ENCODE measurements around the gene ROBO1. TPM values are rescaled to one million over a fixed set of nuclear protein-coding genes. Genes with fewer than 3 reads are reported as not detected.

ROBO1 gene
- total RNA-seq, 1 donor from 2014 or later = 0.16 TPM

GRCh38 chr3:79161941-79162340 is 605.9 kb downstream of the ROBO1 start:
- H3K4me3 Mint-ChIP-seq = no peak overlapping the region
- intact Hi-C loops (cut with micrococcal nuclease) = no loop called here
- H3K27me3 Mint-ChIP-seq (ENCODE audit: insufficient read depth) = no peaks in the 10 kb centered on the region

DNA sequence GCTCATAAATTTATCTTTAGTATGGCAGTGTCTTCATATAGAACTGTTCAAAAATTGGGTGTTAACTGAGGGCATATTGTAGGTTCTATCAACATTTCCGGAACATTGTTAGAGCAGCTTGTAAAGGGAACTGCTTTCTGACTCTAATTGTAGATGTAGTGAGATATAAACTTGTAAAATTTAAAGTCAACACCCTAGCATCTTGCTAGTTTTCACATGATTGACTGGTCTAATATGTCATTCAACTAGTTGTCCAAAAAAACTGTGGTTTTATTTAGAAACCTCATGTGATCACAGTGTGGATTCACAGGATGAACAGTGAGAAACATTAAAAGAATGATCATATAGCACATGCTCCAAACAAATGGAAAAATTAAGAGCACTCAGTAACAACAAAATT is 607.4 kb downstream of the ROBO1 start:
- no peak overlapping the region for H3K27ac Mint-ChIP-seq
- intact Hi-C loops (cut with micrococcal nuclease) = no loop called here
- peaks cover 5% of the 10 kb centered on the region for H3K9me3 Mint-ChIP-seq
- no peaks in the 10 kb centered on the region for H3K4me1 Mint-ChIP-seq (ENCODE audit: low read depth)
- DNase-seq (ENCODE audit: low spot score) = no peak
- H3K4me3 Mint-ChIP-seq = no peak overlapping the region
- no peaks in the 10 kb centered on the region for H3K27me3 Mint-ChIP-seq (ENCODE audit: insufficient read depth)
- H3K36me3 Mint-ChIP-seq (ENCODE audit: low read depth) = no peaks in the 10 kb centered on the region

More at GRCh38 chr3:79161941-79162340, 605.9 kb downstream of the ROBO1 start:
- DNase-seq (ENCODE audit: low spot score) = no peak
- H3K27ac Mint-ChIP-seq = no peak overlapping the region
- peaks cover 5% of the 10 kb centered on the region for H3K9me3 Mint-ChIP-seq
- H3K36me3 Mint-ChIP-seq (ENCODE audit: low read depth) = no peaks in the 10 kb centered on the region
- H3K4me1 Mint-ChIP-seq (ENCODE audit: low read depth) = no peaks in the 10 kb centered on the region

GRCh38 chr3:79159736-79160135 is 608.1 kb downstream of the ROBO1 start:
- Mint-ChIP-seq H3K36me3 (ENCODE audit: low read depth) (no peaks in the 10 kb centered on the region), H3K27ac (no peak overlapping the region), H3K27me3 (ENCODE audit: insufficient read depth) (no peaks in the 10 kb centered on the region), H3K9me3 (peaks cover 5% of the 10 kb centered on the region), H3K4me1 (ENCODE audit: low read depth) (no peaks in the 10 kb centered on the region), H3K4me3 (no peak overlapping the region)
- DNase-seq (ENCODE audit: low spot score) = no peak
- intact Hi-C loops (cut with micrococcal nuclease) = no loop called here

DNA sequence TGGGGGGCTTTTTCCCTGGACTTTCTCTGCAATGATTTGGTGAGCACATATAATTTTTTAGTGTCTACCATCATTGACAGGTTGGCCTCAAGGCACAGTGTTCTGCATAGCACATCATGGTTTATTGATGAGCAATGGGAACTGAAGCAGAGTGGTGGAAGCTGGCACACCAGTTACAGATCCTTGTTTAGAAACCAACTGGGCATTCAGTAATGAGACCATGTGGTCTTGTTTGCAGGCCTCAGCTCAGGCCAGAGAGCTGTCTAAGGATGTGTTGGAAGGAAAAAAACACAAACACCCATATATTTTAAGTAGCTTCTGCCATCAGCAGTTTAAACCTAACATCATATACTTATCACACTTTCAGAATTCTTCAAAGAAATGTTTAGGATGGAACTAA is 610.6 kb downstream of the ROBO1 start:
- no peak for DNase-seq (ENCODE audit: low spot score)
- no peak overlapping the region for H3K27ac Mint-ChIP-seq
- H3K36me3 Mint-ChIP-seq (ENCODE audit: low read depth) = no peaks in the 10 kb centered on the region
- peaks cover 5% of the 10 kb centered on the region for H3K9me3 Mint-ChIP-seq
- no peaks in the 10 kb centered on the region for H3K4me1 Mint-ChIP-seq (ENCODE audit: low read depth)
- intact Hi-C loops (cut with micrococcal nuclease) = no loop called here
- no peaks in the 10 kb centered on the region for H3K27me3 Mint-ChIP-seq (ENCODE audit: insufficient read depth)
- H3K4me3 Mint-ChIP-seq = no peak overlapping the region

GRCh38 chr3:79154865-79155264 is 612.9 kb downstream of the ROBO1 start:
- Mint-ChIP-seq H3K4me1 (ENCODE audit: low read depth) (no peaks in the 10 kb centered on the region), H3K27ac (no peak overlapping the region), H3K36me3 (ENCODE audit: low read depth) (no peaks in the 10 kb centered on the region), H3K9me3 (peaks cover 5% of the 10 kb centered on the region), H3K4me3 (no peak overlapping the region), H3K27me3 (ENCODE audit: insufficient read depth) (no peaks in the 10 kb centered on the region)
- intact Hi-C loops (cut with micrococcal nuclease) = no loop called here
- DNase-seq (ENCODE audit: low spot score) = no peak

DNA sequence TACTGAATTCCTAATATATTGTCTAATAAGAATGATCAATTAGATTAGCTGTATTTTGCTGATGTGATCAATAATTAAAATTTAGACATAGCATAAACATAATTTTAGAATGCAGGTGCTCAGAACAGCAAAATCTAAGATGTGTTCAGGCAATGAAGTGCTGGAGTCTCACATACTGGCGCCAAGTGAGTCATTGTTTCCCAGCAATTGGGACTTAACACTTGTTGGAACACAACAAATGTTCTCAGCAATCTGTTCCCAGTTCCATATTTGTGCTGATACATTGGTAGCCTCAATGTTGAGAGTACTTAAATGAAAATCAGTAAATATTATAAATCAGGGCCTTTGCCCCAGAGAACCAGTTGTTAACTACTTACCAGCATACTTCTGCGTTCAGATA is 619.0 kb downstream of the ROBO1 start:
- Mint-ChIP-seq H3K4me1 (ENCODE audit: low read depth) (no peaks in the 10 kb centered on the region), H3K9me3 (peaks cover 9% of the 10 kb centered on the region)
- no peak for DNase-seq (ENCODE audit: low spot score)

GRCh38 chr3:79146024-79146423 is 621.8 kb downstream of the ROBO1 start:
- no peaks in the 10 kb centered on the region for H3K36me3 Mint-ChIP-seq (ENCODE audit: low read depth)
- H3K27me3 Mint-ChIP-seq (ENCODE audit: insufficient read depth) = no peaks in the 10 kb centered on the region
- no peak overlapping the region for H3K27ac Mint-ChIP-seq
- no peak for DNase-seq (ENCODE audit: low spot score)
- no peaks in the 10 kb centered on the region for H3K4me1 Mint-ChIP-seq (ENCODE audit: low read depth)
- H3K9me3 Mint-ChIP-seq = peaks cover 5% of the 10 kb centered on the region
- intact Hi-C loops (cut with micrococcal nuclease) = no loop called here
- no peak overlapping the region for H3K4me3 Mint-ChIP-seq

More for the DNA sequence above, 619.0 kb downstream of the ROBO1 start:
- intact Hi-C loops (cut with micrococcal nuclease) = no loop called here
- Mint-ChIP-seq H3K27ac (no peak overlapping the region), H3K36me3 (ENCODE audit: low read depth) (no peaks in the 10 kb centered on the region), H3K27me3 (ENCODE audit: insufficient read depth) (no peaks in the 10 kb centered on the region), H3K4me3 (no peak overlapping the region)

DNA sequence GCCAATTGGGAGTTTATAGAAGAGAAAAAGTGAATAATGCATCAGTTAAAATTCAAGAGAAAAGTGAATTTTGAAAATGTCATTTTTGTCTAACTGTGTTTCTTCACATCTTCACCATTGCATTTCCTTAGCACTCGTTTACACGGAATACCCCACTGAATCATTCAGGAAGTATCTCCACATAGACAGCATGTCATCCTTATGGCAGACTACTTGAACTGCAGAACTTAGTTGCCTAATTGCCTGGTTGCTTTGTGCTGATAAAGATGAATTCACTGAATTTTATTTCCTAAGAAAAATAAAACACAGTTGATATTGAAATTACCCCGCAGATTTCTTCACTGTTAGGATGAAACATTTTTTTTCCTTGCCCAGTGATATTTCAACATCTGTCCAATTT is 627.1 kb downstream of the ROBO1 start:
- H3K4me3 Mint-ChIP-seq = no peak overlapping the region
- H3K27me3 Mint-ChIP-seq (ENCODE audit: insufficient read depth) = no peaks in the 10 kb centered on the region
- no peaks in the 10 kb centered on the region for H3K9me3 Mint-ChIP-seq
- H3K4me1 Mint-ChIP-seq (ENCODE audit: low read depth) = no peaks in the 10 kb centered on the region
- no peak overlapping the region for H3K27ac Mint-ChIP-seq
- DNase-seq (ENCODE audit: low spot score) = no peak
- intact Hi-C loops (cut with micrococcal nuclease) = no loop called here
- no peaks in the 10 kb centered on the region for H3K36me3 Mint-ChIP-seq (ENCODE audit: low read depth)

DNA sequence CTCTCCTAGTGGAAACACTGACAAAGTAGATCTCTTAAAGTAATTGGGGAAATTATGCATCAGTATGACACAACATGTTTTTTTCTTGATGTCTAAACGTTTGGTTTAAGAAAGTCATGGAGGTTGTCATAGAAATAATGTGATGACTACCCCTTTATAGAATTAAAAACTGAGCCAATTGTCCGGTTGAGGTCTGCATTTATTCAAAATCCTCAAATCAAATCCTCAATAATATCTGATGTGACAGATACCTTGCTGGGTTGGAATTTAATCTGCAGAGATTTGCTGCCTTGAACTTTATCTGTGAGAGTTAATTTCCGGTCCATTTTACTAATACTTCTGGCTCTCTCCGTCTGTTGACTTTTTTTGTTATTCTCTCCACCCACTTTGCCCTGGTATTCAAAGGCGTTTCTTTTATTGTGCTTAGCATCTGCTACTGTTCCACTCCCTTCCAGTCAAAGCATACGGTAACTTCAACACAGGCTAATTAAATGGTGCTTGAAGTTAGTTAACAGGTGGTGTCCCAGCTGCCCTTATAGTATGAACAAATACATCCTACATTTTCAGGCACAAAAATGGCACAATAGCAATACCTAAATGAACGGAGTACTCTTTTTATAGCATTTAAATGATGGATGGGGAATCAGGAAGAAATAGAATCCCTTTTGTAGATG is 628.3 kb downstream of the ROBO1 start:
- H3K36me3 Mint-ChIP-seq (ENCODE audit: low read depth) = no peaks in the 10 kb centered on the region
- H3K27me3 Mint-ChIP-seq (ENCODE audit: insufficient read depth) = no peaks in the 10 kb centered on the region
- no peak overlapping the region for H3K4me3 Mint-ChIP-seq
- no peaks in the 10 kb centered on the region for H3K9me3 Mint-ChIP-seq
- intact Hi-C loops (cut with micrococcal nuclease) = no loop called here
- H3K4me1 Mint-ChIP-seq (ENCODE audit: low read depth) = no peaks in the 10 kb centered on the region
- H3K27ac Mint-ChIP-seq = no peak overlapping the region
- no peak for DNase-seq (ENCODE audit: low spot score)

DNA sequence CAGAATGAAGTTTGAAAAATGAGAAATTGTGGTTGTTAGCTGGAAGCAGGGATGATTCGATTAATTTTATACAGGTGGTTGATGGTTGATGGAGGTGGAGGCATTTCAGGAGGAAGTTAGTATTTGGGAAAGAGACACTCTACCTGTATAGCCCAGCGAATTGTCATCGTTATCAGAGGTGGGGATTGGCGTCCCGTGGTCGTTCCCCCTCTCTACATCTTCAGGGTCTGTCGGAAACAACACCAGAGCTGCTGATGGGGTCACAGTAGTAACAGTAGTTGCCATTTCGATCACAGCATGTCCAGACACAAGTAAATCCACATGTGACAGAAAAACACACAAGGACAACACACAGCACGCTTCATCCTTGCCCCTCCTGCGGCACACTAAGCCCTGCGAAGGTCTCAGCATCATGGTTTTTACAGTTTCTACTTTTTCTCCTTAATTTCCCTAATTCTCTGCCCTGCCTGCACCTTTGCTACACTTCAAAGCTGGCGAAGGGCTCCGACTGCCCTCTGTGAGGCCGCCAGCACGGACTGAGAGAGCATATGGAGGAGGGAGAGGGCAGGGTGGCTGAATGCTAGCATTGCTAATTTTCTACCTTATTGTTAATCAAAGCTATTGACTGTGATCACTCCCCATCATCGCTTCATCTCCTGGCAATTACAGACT is 642.3 kb downstream of the ROBO1 start:
- Mint-ChIP-seq H3K4me3 (no peak overlapping the region), H3K4me1 (ENCODE audit: low read depth) (no peaks in the 10 kb centered on the region), H3K27ac (no peak overlapping the region), H3K27me3 (ENCODE audit: insufficient read depth) (no peaks in the 10 kb centered on the region), H3K36me3 (ENCODE audit: low read depth) (no peaks in the 10 kb centered on the region), H3K9me3 (peaks cover 6% of the 10 kb centered on the region)
- no peak for DNase-seq (ENCODE audit: low spot score)
- intact Hi-C loops (cut with micrococcal nuclease) = no loop called here

DNA sequence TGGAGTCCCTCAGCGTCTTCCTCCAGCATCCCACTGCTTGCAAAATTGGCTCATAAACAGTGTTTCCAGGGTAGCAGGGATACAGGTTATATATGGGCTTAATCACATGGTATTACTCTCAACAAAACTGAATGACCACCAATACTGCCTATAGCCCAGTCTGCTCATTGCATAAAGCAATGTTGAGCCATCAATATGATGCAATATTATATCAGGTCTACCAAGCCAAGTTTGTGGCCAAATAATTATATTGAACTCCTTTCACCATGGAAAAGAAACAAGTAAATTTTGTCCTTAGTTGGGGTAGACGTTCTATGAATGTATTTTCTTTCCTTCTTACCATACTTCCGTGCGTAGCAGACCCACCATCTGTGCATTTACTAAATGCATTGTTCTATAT is 652.3 kb downstream of the ROBO1 start:
- no peak overlapping the region for H3K27ac Mint-ChIP-seq
- intact Hi-C loops (cut with micrococcal nuclease) = no loop called here
- DNase-seq (ENCODE audit: low spot score) = no peak
- peaks cover 7% of the 10 kb centered on the region for H3K9me3 Mint-ChIP-seq
- H3K27me3 Mint-ChIP-seq (ENCODE audit: insufficient read depth) = no peaks in the 10 kb centered on the region
- no peaks in the 10 kb centered on the region for H3K36me3 Mint-ChIP-seq (ENCODE audit: low read depth)
- H3K4me1 Mint-ChIP-seq (ENCODE audit: low read depth) = no peaks in the 10 kb centered on the region
- H3K4me3 Mint-ChIP-seq = no peak overlapping the region

- H3K9me3 Mint-ChIP-seq = peaks cover 7% of the 10 kb centered on the region
- intact Hi-C loops (cut with micrococcal nuclease) = no loop called here
- no peaks in the 10 kb centered on the region for H3K36me3 Mint-ChIP-seq (ENCODE audit: low read depth)
- no peak overlapping the region for H3K27ac Mint-ChIP-seq
- H3K4me3 Mint-ChIP-seq = no peak overlapping the region
- no peak for DNase-seq (ENCODE audit: low spot score)
- H3K4me1 Mint-ChIP-seq (ENCODE audit: low read depth) = no peaks in the 10 kb centered on the region
- no peaks in the 10 kb centered on the region for H3K27me3 Mint-ChIP-seq (ENCODE audit: insufficient read depth)
Measured at GRCh38 chr3:79113876-79114275, 653.9 kb downstream of the ROBO1 start.

DNA sequence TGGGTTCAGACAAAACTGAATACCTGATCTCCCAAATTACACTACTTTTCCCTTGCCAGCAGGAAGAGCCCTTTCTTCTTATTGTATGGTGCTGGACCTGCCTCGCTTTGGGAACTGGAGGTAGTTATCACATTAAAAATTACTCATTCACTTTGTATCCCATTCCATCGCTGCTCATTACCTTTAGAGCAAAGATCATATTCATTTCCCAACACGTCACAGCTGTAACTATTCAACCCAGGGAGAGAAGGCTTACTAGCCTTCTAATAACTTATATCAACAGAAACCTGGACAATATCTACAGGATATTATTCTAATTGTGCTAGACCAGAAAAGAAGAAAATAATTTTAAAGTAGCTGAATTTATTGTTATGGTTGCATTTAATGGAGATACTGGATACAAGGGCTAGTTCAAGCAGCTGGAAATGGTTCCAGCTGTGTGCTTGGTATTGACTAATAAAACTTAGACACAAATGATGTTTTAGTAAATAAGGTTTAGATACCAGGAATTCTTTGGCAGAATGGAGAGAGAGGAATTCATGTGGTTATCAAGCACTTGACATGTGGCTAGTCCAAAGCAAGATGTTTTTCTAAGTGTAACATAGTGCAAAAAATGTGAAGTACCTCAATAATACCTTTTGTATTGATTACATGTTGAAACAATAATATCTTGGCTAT is 656.3 kb downstream of the ROBO1 start:
- Mint-ChIP-seq H3K9me3 (peaks cover 7% of the 10 kb centered on the region), H3K36me3 (ENCODE audit: low read depth) (no peaks in the 10 kb centered on the region), H3K27me3 (ENCODE audit: insufficient read depth) (no peaks in the 10 kb centered on the region), H3K4me3 (no peak overlapping the region), H3K4me1 (ENCODE audit: low read depth) (no peaks in the 10 kb centered on the region), H3K27ac (no peak overlapping the region)
- intact Hi-C loops (cut with micrococcal nuclease) = no loop called here
- DNase-seq (ENCODE audit: low spot score) = no peak
